Left ventricle myocardium superior (tissue), 1 donor: ENCODE results near the gene COL13A1. TPM values are rescaled to one million over a fixed set of nuclear protein-coding genes. Genes with fewer than 3 reads are reported as not detected.

ENCODE experiments used
- ATAC-seq: fragments of 200-7000 bp; cut with Tn5 transposase; one replicate; pipeline ENCODE4 v1.9.1; 2020; ENCODE audit warnings: mild to moderate bottlenecking, moderate library complexity
- DNase-seq: peaks from one replicate; pipeline ENCODE4 v3.0.0-alpha.2; 2020
- intact Hi-C: fragments of 100-400 bp; cut with micrococcal nuclease; formaldehyde crosslinking; loops from one replicate; pipeline ENCODE4 v1.11.0; 2022
- total RNA-seq: library from RNA; stranded (reverse); fragmentation: NEBNext Ultra II Directional; extraction: Animal tissue kit (Norgen Biotek cat#: 25700); gene quantifications from one replicate; pipeline ENCODE4 v1.2.1, GENCODE V29; 2021
- donor health status: DM: no; HTN: yes; CAD: no; lungs with severe emphysema.

Gene COL13A1
- total RNA-seq, 1 donor from 2014 or later = 1.0 TPM

- intact Hi-C loops = loop anchor here (10.0 kb wide), 1 partner anchor 269 kb away; no protein-coding TSS in a partner anchor
- ATAC-seq (no peak), DNase-seq (no peak)
Observed at GRCh38 chr10:69913606-69914382, 112.1 kb downstream of the COL13A1 start.

GRCh38 chr10:69914398-69915214 lies 112.9 kb downstream of the COL13A1 start:
- ATAC-seq = peak; percentile 80
- intact Hi-C loops = loop anchor here (10.0 kb wide), 1 partner anchor 270 kb away; no protein-coding TSS in a partner anchor
- DNase-seq = peak; percentile 80

- intact Hi-C loops = loop anchor here (10.0 kb wide), 1 partner anchor 270 kb away; no protein-coding TSS in a partner anchor
- DNase-seq (no peak), ATAC-seq (no peak)
Observed at GRCh38 chr10:69915215-69915560, 113.5 kb downstream of the COL13A1 start.

- intact Hi-C loops = loop anchor here (10.0 kb wide), 1 partner anchor 271 kb away; no protein-coding TSS in a partner anchor
- no peak for ATAC-seq
- DNase-seq = no peak
Observed at GRCh38 chr10:69916118-69916517, 114.4 kb downstream of the COL13A1 start.

GRCh38 chr10:69918036-69918435 lies 116.3 kb downstream of the COL13A1 start:
- DNase-seq = no peak
- ATAC-seq = no peak
- intact Hi-C loops = loop anchor here (10.0 kb wide), 1 partner anchor 273 kb away; no protein-coding TSS in a partner anchor

- intact Hi-C loops = loop anchor here (10.0 kb wide), 1 partner anchor 274 kb away; no protein-coding TSS in a partner anchor
- ATAC-seq = no peak
- DNase-seq = no peak
Observed at GRCh38 chr10:69919250-69919649, 117.5 kb downstream of the COL13A1 start.

GRCh38 chr10:69925111-69925510 lies 123.4 kb downstream of the COL13A1 start:
- DNase-seq = no peak
- intact Hi-C loops = no loop called here

GRCh38 chr10:69928339-69928738 lies 126.6 kb downstream of the COL13A1 start:
- intact Hi-C loops = no loop called here
- no peak for DNase-seq
- ATAC-seq = no peak

More at GRCh38 chr10:69925111-69925510, 123.4 kb downstream of the COL13A1 start:
- no peak for ATAC-seq

- intact Hi-C loops = no loop called here
- no peak for ATAC-seq
- no peak for DNase-seq
Observed at GRCh38 chr10:69929575-69929974, 127.9 kb downstream of the COL13A1 start.

- intact Hi-C loops = no loop called here
- DNase-seq = no peak
- ATAC-seq = no peak
Observed at GRCh38 chr10:69934768-69935167, 133.1 kb downstream of the COL13A1 start.

- DNase-seq (no peak), ATAC-seq (no peak)
- intact Hi-C loops = no loop called here
Observed at GRCh38 chr10:69936091-69936490, 134.4 kb downstream of the COL13A1 start.

- intact Hi-C loops = no loop called here
- ATAC-seq (no peak), DNase-seq (no peak)
Observed at GRCh38 chr10:69938541-69938991, 136.9 kb downstream of the COL13A1 start.

GRCh38 chr10:69939061-69939460 lies 137.4 kb downstream of the COL13A1 start:
- intact Hi-C loops = no loop called here
- no peak for DNase-seq
- peak; percentile 39 for ATAC-seq

GRCh38 chr10:69939481-69939880 lies 137.8 kb downstream of the COL13A1 start:
- ATAC-seq = no peak
- DNase-seq = no peak
- intact Hi-C loops = no loop called here

- DNase-seq = no peak
- intact Hi-C loops = no loop called here
- no peak for ATAC-seq
Observed at GRCh38 chr10:69941730-69942129, 140.0 kb downstream of the COL13A1 start.

GRCh38 chr10:69943292-69943820 lies 141.7 kb downstream of the COL13A1 start:
- no peak for ATAC-seq
- intact Hi-C loops = no loop called here
- no peak for DNase-seq

GRCh38 chr10:69944761-69945160 lies 143.1 kb downstream of the COL13A1 start:
- DNase-seq (no peak), ATAC-seq (no peak)
- intact Hi-C loops = no loop called here

GRCh38 chr10:69948261-69948660 lies 146.6 kb downstream of the COL13A1 start:
- intact Hi-C loops = no loop called here
- ATAC-seq (no peak), DNase-seq (no peak)

- DNase-seq (no peak), ATAC-seq (no peak)
- intact Hi-C loops = no loop called here
Observed at GRCh38 chr10:69949770-69950169, 148.1 kb downstream of the COL13A1 start.

- intact Hi-C loops = no loop called here
- no peak for ATAC-seq
- no peak for DNase-seq
Observed at GRCh38 chr10:69951658-69952057, 150.0 kb downstream of the COL13A1 start.
